ENCODE results near the gene LRRC75B. TPM values are rescaled to one million over a fixed set of nuclear protein-coding genes. Genes with fewer than 3 reads are reported as not detected.
"Not testable (repeated sequence)": the region's sequence is repeated elsewhere in the genome, so short reads cannot be mapped to it uniquely, and the experiment has no call there.

The LRRC75B gene
- total RNA-seq, 1 experiment from 2014 or later, result 3.6 TPM

DNA sequence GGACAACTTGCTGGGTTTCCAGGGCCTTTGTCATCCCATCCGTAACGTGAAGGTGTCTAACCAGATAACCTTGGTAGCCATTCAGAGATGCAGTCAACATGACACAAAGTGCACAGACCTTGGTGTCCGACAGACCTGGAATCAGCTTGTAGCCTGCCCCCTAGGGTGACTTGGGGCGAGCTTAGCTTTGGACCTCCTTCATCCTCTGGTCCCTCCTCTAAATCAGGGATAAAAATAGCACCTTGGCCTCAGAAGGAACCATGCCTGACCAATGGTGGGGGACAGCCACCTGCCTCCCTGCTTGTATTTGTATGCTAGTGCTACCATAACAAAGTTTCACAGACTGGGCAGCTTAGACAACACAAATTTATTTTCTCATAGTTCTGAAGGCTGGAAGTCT lies 33.4 kb downstream of the LRRC75B start:
- H3K36me3 ChIP-seq (ENCODE audit: insufficient read depth, low read length), result peaks cover 46% of the 10 kb centered on the region; the same call in 1 of the 2 replicates
- no peak overlapping the region for H3K4me2 ChIP-seq (ENCODE audit: low read depth, low read length, poor library complexity, severe bottlenecking)
- no peaks in the 10 kb centered on the region for H3K27me3 ChIP-seq (ENCODE audit: low read length)
- H3K9ac ChIP-seq (ENCODE audit: low read length), result no peak overlapping the region
- H3K4me1 ChIP-seq (ENCODE audit: low read length), result peaks cover 27% of the 10 kb centered on the region
- H4K20me1 ChIP-seq (ENCODE audit: insufficient read depth, low read depth, low read length), result peaks cover 44% of the 10 kb centered on the region
- H3K9me2 ChIP-seq (replicated peaks; ENCODE audit: insufficient read depth, low read length), result no peaks in the 10 kb centered on the region
- H3K27ac ChIP-seq (ENCODE audit: low read length), result no peak overlapping the region
- H3K4me3 ChIP-seq (ENCODE audit: low read length), result no peak overlapping the region
- no peak for DNase-seq
- H3K79me2 ChIP-seq (ENCODE audit: low read length), result peaks cover 77% of the 10 kb centered on the region
- H2AFZ ChIP-seq (ENCODE audit: low read length), result no peak overlapping the region
- H3K9me3 ChIP-seq (ENCODE audit: low read length), result no peaks in the 10 kb centered on the region

- Histone ChIP-seq H3K4me1 (ENCODE audit: low read length) (peaks cover 63% of the 10 kb centered on the region), H2AFZ (ENCODE audit: low read length) (peak within 1 kb of the TSS; percentile 56), H3K79me2 (ENCODE audit: low read length) (peaks cover 85% of the 10 kb centered on the region), H3K9me2 (replicated peaks; ENCODE audit: insufficient read depth, low read length) (no peaks in the 10 kb centered on the region), H3K36me3 (ENCODE audit: insufficient read depth, low read length) (peaks cover 38% of the 10 kb centered on the region; the same call in 1 of the 2 replicates), H3K4me3 (ENCODE audit: low read length) (peak within 1 kb of the TSS; percentile 92), H3K9me3 (ENCODE audit: low read length) (no peaks in the 10 kb centered on the region), H3K27me3 (ENCODE audit: low read length) (no peaks in the 10 kb centered on the region), H4K20me1 (ENCODE audit: insufficient read depth, low read depth, low read length) (peaks cover 32% of the 10 kb centered on the region), H3K4me2 (ENCODE audit: low read depth, low read length, poor library complexity, severe bottlenecking) (peak within 1 kb of the TSS; percentile 95), H3K9ac (ENCODE audit: low read length) (peak within 1 kb of the TSS; percentile 97), H3K27ac (ENCODE audit: low read length) (peak within 1 kb of the TSS; percentile 89)
- DNase-seq, result peak; percentile 100
Measured at GRCh38 chr22:24555165-24556039, 37.5 kb downstream of the LRRC75B start, which contains the start of gene SNRPD3. Gene SNRPD3, plus strand, starts transcription at chr22:24555999. Its CDS starts 1,676 bp downstream, at chr22:24557675.

- peaks cover 35% of the 10 kb centered on the region; the same call in 1 of the 2 replicates for H3K36me3 ChIP-seq (ENCODE audit: insufficient read depth, low read length)
- peak within 1 kb of the TSS; percentile 95 for H3K4me2 ChIP-seq (ENCODE audit: low read depth, low read length, poor library complexity, severe bottlenecking)
- no peaks in the 10 kb centered on the region for H3K27me3 ChIP-seq (ENCODE audit: low read length)
- peak within 1 kb of the TSS; percentile 56 for H2AFZ ChIP-seq (ENCODE audit: low read length)
- peak within 1 kb of the TSS; percentile 89 for H3K27ac ChIP-seq (ENCODE audit: low read length)
- peaks cover 37% of the 10 kb centered on the region for H4K20me1 ChIP-seq (ENCODE audit: insufficient read depth, low read depth, low read length)
- H3K9ac ChIP-seq (ENCODE audit: low read length), result peak within 1 kb of the TSS; percentile 97
- no peaks in the 10 kb centered on the region for H3K9me3 ChIP-seq (ENCODE audit: low read length)
- H3K79me2 ChIP-seq (ENCODE audit: low read length), result peaks cover 90% of the 10 kb centered on the region
- H3K9me2 ChIP-seq (replicated peaks; ENCODE audit: insufficient read depth, low read length), result no peaks in the 10 kb centered on the region
- peaks cover 63% of the 10 kb centered on the region for H3K4me1 ChIP-seq (ENCODE audit: low read length)
- peak; percentile 75 for DNase-seq
- peak within 1 kb of the TSS; percentile 92 for H3K4me3 ChIP-seq (ENCODE audit: low read length)
Measured at GRCh38 chr22:24554313-24555164, 38.3 kb downstream of the LRRC75B start, which contains the start of gene GUCD1. Gene GUCD1, minus strand, starts transcription at chr22:24555138. Its CDS starts 147 bp downstream, at chr22:24554991.

GRCh38 chr22:24553597-24554312 lies 39.1 kb downstream of the LRRC75B start:
- Histone ChIP-seq H3K36me3 (ENCODE audit: insufficient read depth, low read length) (peaks cover 33% of the 10 kb centered on the region; the same call in 1 of the 2 replicates), H3K9me2 (replicated peaks; ENCODE audit: insufficient read depth, low read length) (no peaks in the 10 kb centered on the region), H3K27ac (ENCODE audit: low read length) (peak overlapping the region; percentile 89), H3K9me3 (ENCODE audit: low read length) (no peaks in the 10 kb centered on the region), H3K4me2 (ENCODE audit: low read depth, low read length, poor library complexity, severe bottlenecking) (peak overlapping the region; percentile 87), H3K9ac (ENCODE audit: low read length) (peak overlapping the region; percentile 97), H3K27me3 (ENCODE audit: low read length) (no peaks in the 10 kb centered on the region), H2AFZ (ENCODE audit: low read length) (no peak overlapping the region), H3K79me2 (ENCODE audit: low read length) (peaks cover 90% of the 10 kb centered on the region), H3K4me3 (ENCODE audit: low read length) (peak overlapping the region; percentile 92), H3K4me1 (ENCODE audit: low read length) (peaks cover 58% of the 10 kb centered on the region), H4K20me1 (ENCODE audit: insufficient read depth, low read depth, low read length) (peaks cover 33% of the 10 kb centered on the region)
- DNase-seq, result peak; percentile 61

- H3K4me2 ChIP-seq (ENCODE audit: low read depth, low read length, poor library complexity, severe bottlenecking), result peak overlapping the region; percentile 87
- peak overlapping the region; percentile 89 for H3K27ac ChIP-seq (ENCODE audit: low read length)
- H3K9me3 ChIP-seq (ENCODE audit: low read length); H3K27me3 ChIP-seq (ENCODE audit: low read length); H3K9me2 ChIP-seq (replicated peaks; ENCODE audit: insufficient read depth, low read length); H2AFZ ChIP-seq (ENCODE audit: low read length): not testable (repeated sequence)
- H3K9ac ChIP-seq (ENCODE audit: low read length), result peak overlapping the region; percentile 97
- peak; percentile 88 for DNase-seq
- H3K79me2 ChIP-seq (ENCODE audit: low read length), result peaks cover 81% of the 10 kb centered on the region
- peaks cover 22% of the 10 kb centered on the region; the same call in 1 of the 2 replicates for H3K36me3 ChIP-seq (ENCODE audit: insufficient read depth, low read length)
- H3K4me1 ChIP-seq (ENCODE audit: low read length), result peaks cover 47% of the 10 kb centered on the region
- peak overlapping the region; percentile 92 for H3K4me3 ChIP-seq (ENCODE audit: low read length)
- peaks cover 31% of the 10 kb centered on the region for H4K20me1 ChIP-seq (ENCODE audit: insufficient read depth, low read depth, low read length)
Measured at GRCh38 chr22:24552503-24553286, 40.2 kb downstream of the LRRC75B start.

GRCh38 chr22:24550902-24551435 lies 41.9 kb downstream of the LRRC75B start:
- Histone ChIP-seq H4K20me1 (ENCODE audit: insufficient read depth, low read depth, low read length) (peaks cover 26% of the 10 kb centered on the region; the same call in 1 of the 2 replicates), H3K9me3 (ENCODE audit: low read length) (no peaks in the 10 kb centered on the region), H3K27me3 (ENCODE audit: low read length) (no peaks in the 10 kb centered on the region), H3K9ac (ENCODE audit: low read length) (no peak overlapping the region), H3K36me3 (ENCODE audit: insufficient read depth, low read length) (peaks cover 12% of the 10 kb centered on the region; the same call in 1 of the 2 replicates), H3K4me2 (ENCODE audit: low read depth, low read length, poor library complexity, severe bottlenecking) (no peak overlapping the region), H3K27ac (ENCODE audit: low read length) (peak overlapping the region; percentile 89), H3K4me3 (ENCODE audit: low read length) (no peak overlapping the region), H3K4me1 (ENCODE audit: low read length) (peaks cover 36% of the 10 kb centered on the region), H2AFZ (ENCODE audit: low read length) (no peak overlapping the region), H3K79me2 (ENCODE audit: low read length) (peaks cover 64% of the 10 kb centered on the region), H3K9me2 (replicated peaks; ENCODE audit: insufficient read depth, low read length) (no peaks in the 10 kb centered on the region)
- no peak for DNase-seq

All from Karpas-422 (cell line).